Measurements from ENCODE around the gene BRPF1. TPM values are rescaled to one million over a fixed set of nuclear protein-coding genes. Genes with fewer than 3 reads are reported as not detected.
A peak's percentile ranks its signal among the peaks of the same experiment; 100 is the strongest.

The BRPF1 gene
- total and polyA plus RNA-seq, 2 experiments from 2014 or later: 8.0 to 24.7 TPM

- no peaks in the 10 kb centered on the region for H3K4me1 ChIP-seq (ENCODE audit: insufficient read depth)
- Mint-ChIP-seq H3K4me1 (peaks cover 5% of the 10 kb centered on the region; the same call in 2 of the 3 replicates), H3K27me3 (ENCODE audit: insufficient read depth, low read depth, poor library complexity) (peaks cover 3% of the 10 kb centered on the region), H3K9me3 (no peaks in the 10 kb centered on the region), H3K36me3 (ENCODE audit: low read depth) (no peaks in the 10 kb centered on the region), H3K27ac (no peak overlapping the region; the same call in 1 of the 2 replicates), H3K4me3 (no peak overlapping the region)
- H3K4me3 ChIP-seq: no peak overlapping the region
- H3K79me2 ChIP-seq (replicated peaks; ENCODE audit: insufficient read depth): no peaks in the 10 kb centered on the region
- no peaks in the 10 kb centered on the region for H3K9me2 ChIP-seq (ENCODE audit: insufficient read depth)
- DNase-seq (ENCODE audit: low spot score) (peak; percentile 86), ATAC-seq (peak; percentile 98)
- no peaks in the 10 kb centered on the region for H3K36me3 ChIP-seq (ENCODE audit: insufficient read depth)
- TF ChIP-seq EZH2phosphoT487 (IDR thresholded peaks at IDR 0.05; ENCODE audit: unreplicated experiment) (no peak), JUNB (IDR thresholded peaks at IDR 0.05; ENCODE audit: unreplicated experiment) (no peak), CREB1 (CRISPR knock-in tag; IDR thresholded peaks at IDR 0.05; ENCODE audit: low read depth) (no peak), ZNF114 (CRISPR knock-in tag; IDR thresholded peaks at IDR 0.05) (no peak), EZH2 (IDR thresholded peaks at IDR 0.05; ENCODE audit: low read depth, unreplicated experiment) (no peak), ZNF462 (CRISPR knock-in tag; IDR thresholded peaks at IDR 0.05) (no peak), REST (IDR thresholded peaks at IDR 0.05; ENCODE audit: unreplicated experiment) (no peak), STAT1 (IDR thresholded peaks at IDR 0.05; ENCODE audit: unreplicated experiment) (no peak), ETS1 (IDR thresholded peaks at IDR 0.05) (no peak), ZNF331 (CRISPR knock-in tag; IDR thresholded peaks at IDR 0.05; ENCODE audit: low read depth) (no peak), NANOG (IDR thresholded peaks at IDR 0.05; ENCODE audit: borderline replicate concordance) (no peak), POLR2AphosphoS5 (IDR thresholded peaks at IDR 0.05; ENCODE audit: low read depth) (no peak)
- H3K4me2 ChIP-seq: no peak overlapping the region
- H3K27ac ChIP-seq (ENCODE audit: low read depth): no peak overlapping the region
- no peaks in the 10 kb centered on the region for H3K27me3 ChIP-seq (ENCODE audit: insufficient read depth)
- no peaks in the 10 kb centered on the region for H3F3A ChIP-seq (replicated peaks; ENCODE audit: low read depth)
- no peaks in the 10 kb centered on the region for H4K20me1 ChIP-seq (replicated peaks; ENCODE audit: insufficient read depth)
- no peak overlapping the region for H2AFZ ChIP-seq
Measured at GRCh38 chr3:9715136-9715535, 16.4 kb upstream of the BRPF1 start.
